Cardiac muscle cell (in vitro differentiated cells and primary cell): Measurements from ENCODE around the gene LGR5. TPM values are rescaled to one million over a fixed set of nuclear protein-coding genes. Genes with fewer than 3 reads are reported as not detected.

Experiments
- DNase-seq, 2 donors: peaks; one replicate each; pipeline versions ENCODE4 v3.0.0 to v3.0.0-alpha.2; 2010 to 2017; ENCODE audit warnings: low read depth in 1 of 2, low spot score in 1 of 2
- H3K27ac ChIP-seq: fragments of 200-600 bp; sonication (generic); 2 replicates; pipeline ENCODE4 v1.5.1; 2016
- H3K27me3 ChIP-seq: fragments of 200-600 bp; sonication (generic); 2 replicates; pipeline ENCODE4 v1.6.0; 2016; ENCODE audit warnings: control low read depth
- H3K36me3 ChIP-seq: fragments of 200-600 bp; sonication (generic); 2 replicates; pipeline ENCODE4 v1.5.1; 2016; ENCODE audit warnings: control low read depth
- H3K4me1 ChIP-seq: fragments of 200-600 bp; sonication (generic); 2 replicates; pipeline ENCODE4 v1.8.1; 2017; ENCODE audit warnings: low read depth, mild to moderate bottlenecking, mixed run types
- H3K4me3 ChIP-seq: fragments of 200-600 bp; sonication (generic); 2 replicates; pipeline ENCODE4 v1.5.1; 2016; ENCODE audit warnings: mild to moderate bottlenecking
- H3K9me3 ChIP-seq: fragments of 200-600 bp; sonication (generic); 2 replicates; pipeline ENCODE4 v1.5.1; 2017; ENCODE audit warnings: low read depth, mild to moderate bottlenecking, control low read depth
- CTCF ChIP-seq: IDR thresholded peaks from 2 replicates; pipeline ENCODE4 v1.5.1; 2012; ENCODE audit warnings: low read depth, mild to moderate bottlenecking, low read length
- polyA plus RNA-seq: library from polyadenylated mRNA; unstranded; fragments of >200 nt; fragmentation: Nextera tagmentation; extraction: Ambion mirVana; gene quantifications from 2 replicates; pipeline ENCODE4 v1.2.1, GENCODE V29; 2016
- total RNA-seq: library from RNA; depleted of rRNA; stranded (reverse); fragments of >200 nt; gene quantifications from 2 replicates; pipeline ENCODE4 v1.2.3, GENCODE V29; 2016

LGR5 gene
- total and polyA plus RNA-seq, 2 experiments from 2014 or later: 0.12 to 0.34 TPM

- no peak for TF ChIP-seq CTCF
- Histone ChIP-seq H3K27ac (no peak overlapping the region), H3K4me1 (no peaks in the 10 kb centered on the region), H3K27me3 (no peaks in the 10 kb centered on the region), H3K36me3 (no peaks in the 10 kb centered on the region), H3K9me3 (no peaks in the 10 kb centered on the region), H3K4me3 (no peak overlapping the region)
- no peak for DNase-seq
Observed at GRCh38 chr12:71456316-71456715, 16.7 kb downstream of the LGR5 start.

DNA sequence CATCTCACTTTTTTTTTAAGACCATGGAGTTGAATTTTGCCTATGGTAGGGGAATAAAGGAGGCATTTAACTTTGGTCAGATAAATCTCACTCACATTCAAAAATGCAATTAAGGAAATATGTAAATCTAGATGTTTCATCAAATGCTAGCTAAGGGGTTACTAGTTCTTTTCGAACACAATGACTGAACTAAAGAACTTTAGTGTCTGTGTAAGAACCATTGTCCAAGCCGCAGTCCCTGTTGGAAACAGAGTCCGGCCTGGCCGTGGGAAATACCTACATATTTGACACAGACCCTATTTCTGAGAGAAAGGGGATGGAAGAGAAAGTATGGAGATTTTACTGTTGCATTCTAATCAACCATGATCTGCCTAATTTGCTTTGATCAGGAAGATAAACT is 17.4 kb downstream of the LGR5 start:
- TF ChIP-seq CTCF: no peak

DNA sequence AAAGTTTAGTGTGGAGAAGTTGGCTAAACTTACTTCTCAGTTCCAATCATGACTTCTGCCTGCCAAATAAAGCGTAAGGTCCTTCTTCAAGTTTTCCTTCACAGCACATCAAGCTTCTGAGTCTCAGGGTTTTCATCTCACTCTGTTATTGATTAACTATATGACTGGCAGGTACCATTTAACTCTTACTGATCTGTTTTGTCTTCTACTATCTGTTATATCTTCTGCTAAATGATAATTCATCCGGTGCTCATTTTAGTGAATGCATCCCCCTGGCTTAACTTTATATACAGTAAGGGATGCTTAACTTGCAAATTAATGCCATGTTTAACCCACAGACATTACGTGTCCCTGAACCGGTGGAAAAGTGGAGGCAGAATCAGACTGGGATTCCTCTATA is 20.7 kb downstream of the LGR5 start:
- H3K27me3 ChIP-seq: no peaks in the 10 kb centered on the region
- H3K36me3 ChIP-seq: no peaks in the 10 kb centered on the region
- H3K4me1 ChIP-seq: no peaks in the 10 kb centered on the region
- H3K4me3 ChIP-seq: no peak overlapping the region
- no peak for DNase-seq
- H3K9me3 ChIP-seq: no peaks in the 10 kb centered on the region
- no peak for TF ChIP-seq CTCF
- H3K27ac ChIP-seq: no peak overlapping the region

More for the DNA sequence above, 17.4 kb downstream of the LGR5 start:
- no peak overlapping the region for H3K4me3 ChIP-seq
- H3K27ac ChIP-seq: no peak overlapping the region
- H3K27me3 ChIP-seq: no peaks in the 10 kb centered on the region
- no peaks in the 10 kb centered on the region for H3K4me1 ChIP-seq
- no peaks in the 10 kb centered on the region for H3K36me3 ChIP-seq
- no peak for DNase-seq
- H3K9me3 ChIP-seq: no peaks in the 10 kb centered on the region

DNA sequence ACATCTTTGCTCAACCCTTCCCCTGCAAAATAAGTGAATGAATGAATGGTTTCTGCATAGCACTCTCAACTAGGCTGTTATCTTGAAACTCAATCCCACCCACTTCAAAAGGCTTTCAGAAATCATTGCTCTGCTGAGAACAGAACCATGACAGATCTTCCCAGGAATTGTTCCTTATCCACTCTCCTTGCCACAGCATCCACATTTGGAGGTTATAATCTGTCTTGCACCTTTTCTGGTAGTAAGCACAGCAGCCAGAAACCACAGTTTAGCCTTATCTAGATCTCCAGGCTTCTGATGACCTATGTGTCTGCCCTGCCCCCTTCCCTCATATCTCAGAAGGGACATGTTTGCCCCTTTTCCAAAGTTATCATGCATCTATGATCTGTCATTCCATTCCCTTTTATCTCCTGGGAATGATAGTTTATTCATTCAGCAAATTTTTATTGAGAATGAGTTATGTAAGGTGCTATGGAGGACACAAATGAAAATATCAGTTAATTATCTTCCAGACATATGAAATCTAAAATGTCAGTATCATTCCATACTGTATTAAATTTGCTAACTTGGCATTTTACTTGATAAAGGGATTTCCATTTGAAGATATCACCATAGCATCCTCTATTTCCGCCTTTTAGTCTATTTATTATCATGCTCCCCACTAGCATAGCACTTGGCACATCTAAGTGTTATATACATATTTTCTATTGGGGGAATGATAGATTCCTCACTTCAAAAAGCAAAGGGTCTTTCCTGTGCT is 21.4 kb downstream of the LGR5 start:
- Histone ChIP-seq H3K4me1 (no peaks in the 10 kb centered on the region), H3K36me3 (no peaks in the 10 kb centered on the region), H3K4me3 (no peak overlapping the region), H3K9me3 (no peaks in the 10 kb centered on the region), H3K27ac (no peak overlapping the region), H3K27me3 (no peaks in the 10 kb centered on the region)
- no peak for TF ChIP-seq CTCF
- DNase-seq: no peak

DNA sequence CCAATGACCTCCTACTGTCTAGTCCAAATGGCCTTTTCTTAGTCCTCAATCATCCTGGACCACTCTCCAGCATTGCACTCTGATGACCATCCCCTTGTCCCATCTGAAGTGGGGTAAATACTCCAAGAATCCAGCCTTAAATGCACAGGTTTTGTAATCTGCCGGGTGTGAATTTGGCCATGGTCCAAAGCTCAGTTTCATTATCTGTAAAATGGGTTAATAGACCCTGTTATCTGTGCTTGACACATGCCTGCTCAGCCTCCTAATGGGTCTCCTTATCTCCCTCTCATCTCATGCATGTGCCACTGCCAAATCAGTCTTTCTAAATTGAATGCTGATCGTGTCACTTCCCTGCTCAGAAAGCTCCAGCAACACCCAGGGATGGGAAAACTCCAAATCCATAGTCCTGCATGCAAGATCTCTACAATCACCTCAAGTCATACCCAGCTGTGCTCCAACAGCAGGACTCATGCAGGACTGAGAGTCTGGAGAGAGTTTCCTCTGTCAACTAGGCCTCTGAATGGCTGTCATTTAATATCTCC is 22.3 kb downstream of the LGR5 start:
- no peak overlapping the region for H3K27ac ChIP-seq
- H3K4me1 ChIP-seq: no peaks in the 10 kb centered on the region
- DNase-seq: no peak
- no peaks in the 10 kb centered on the region for H3K27me3 ChIP-seq
- H3K4me3 ChIP-seq: no peak overlapping the region
- TF ChIP-seq CTCF: no peak
- H3K36me3 ChIP-seq: no peaks in the 10 kb centered on the region
- no peaks in the 10 kb centered on the region for H3K9me3 ChIP-seq
